Measurements from ENCODE around the gene NCOA5. TPM values are rescaled to one million over a fixed set of nuclear protein-coding genes. Genes with fewer than 3 reads are reported as not detected.
"Not testable (repeated sequence)": the region's sequence is repeated elsewhere in the genome, so short reads cannot be mapped to it uniquely, and the experiment has no call there.

NCOA5 gene
- total and polyA plus RNA-seq, 8 donors, result 20.6 to 55.0 (median 49.3) TPM

DNA sequence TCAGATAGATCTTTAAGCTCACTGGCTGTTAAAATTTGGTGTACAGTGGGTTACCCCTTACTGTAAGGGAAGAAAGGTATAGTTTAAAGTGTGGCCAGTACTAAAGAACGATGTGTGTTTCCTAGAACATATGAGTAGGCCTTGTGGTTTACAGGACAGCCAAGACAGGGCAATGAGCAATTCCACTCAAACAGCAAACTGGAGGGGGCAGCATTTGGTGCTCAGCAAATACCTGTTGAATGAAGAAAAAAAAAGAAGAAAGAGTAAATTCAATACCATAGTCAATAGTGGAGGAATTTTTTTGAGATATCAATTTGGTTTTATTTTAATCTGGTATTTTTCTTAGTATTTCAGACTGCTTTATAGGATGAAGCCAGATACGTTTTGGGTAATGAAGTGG, 3.8 kb upstream of the NCOA5 start:
- no peak for ATAC-seq
- H3K27ac ChIP-seq, result no peak overlapping the region
- peaks cover 3 to 21% of the 10 kb centered on the region in 2 donors for H3K27me3 ChIP-seq
- no peak for TF ChIP-seq CTCF (IDR thresholded peaks at IDR 0.05)
- H3K4me3 ChIP-seq, result no peak overlapping the region
- no peaks in the 10 kb centered on the region for H3K9me3 ChIP-seq
- DNase-seq, result no peak
- no peaks in the 10 kb centered on the region for H3K36me3 ChIP-seq
- intact Hi-C loops (cut with DNase I), result no loop called here
- peaks cover 0 to 12% of the 10 kb centered on the region in 2 donors for H3K4me1 ChIP-seq

GRCh38 chr20:46091622-46092535, 2.1 kb upstream of the NCOA5 start:
- H3K36me3 ChIP-seq; intact Hi-C loops (cut with DNase I): not testable (repeated sequence)
- peak in 1 of 4 donors; percentile 77 for DNase-seq

GRCh38 chr20:46089167-46089416, 670 bp downstream of the NCOA5 start:
- ATAC-seq (peak; percentile 68), DNase-seq (peak in 1 of 4 donors; percentile 24)
- Histone ChIP-seq H3K36me3 (no peaks in the 10 kb centered on the region), H3K27ac (peak overlapping the region; percentile 96 to 99), H3K27me3 (no peaks in the 10 kb centered on the region), H3K4me1 (peaks cover 31 to 56% of the 10 kb centered on the region in 2 donors), H3K9me3 (no peaks in the 10 kb centered on the region), H3K4me3 (peak overlapping the region; percentile 74 to 84)
- intact Hi-C loops (cut with DNase I), result loop anchor here in 1 of 2 donors (5.0 kb wide), 1 partner anchor 77 kb away; no protein-coding TSS in a partner anchor
- no peak for TF ChIP-seq CTCF (IDR thresholded peaks at IDR 0.05)

More at GRCh38 chr20:46091622-46092535, 2.1 kb upstream of the NCOA5 start:
- not testable (repeated sequence) for ATAC-seq, H3K4me3 ChIP-seq, H3K27me3 ChIP-seq, H3K9me3 ChIP-seq, H3K27ac ChIP-seq
- peaks cover 15 to 28% of the 10 kb centered on the region in 2 donors for H3K4me1 ChIP-seq

GRCh38 chr20:46088409-46089166, 1.2 kb downstream of the NCOA5 start:
- no peak for DNase-seq
- H3K4me1 ChIP-seq, result peaks cover 32 to 61% of the 10 kb centered on the region in 2 donors

DNA sequence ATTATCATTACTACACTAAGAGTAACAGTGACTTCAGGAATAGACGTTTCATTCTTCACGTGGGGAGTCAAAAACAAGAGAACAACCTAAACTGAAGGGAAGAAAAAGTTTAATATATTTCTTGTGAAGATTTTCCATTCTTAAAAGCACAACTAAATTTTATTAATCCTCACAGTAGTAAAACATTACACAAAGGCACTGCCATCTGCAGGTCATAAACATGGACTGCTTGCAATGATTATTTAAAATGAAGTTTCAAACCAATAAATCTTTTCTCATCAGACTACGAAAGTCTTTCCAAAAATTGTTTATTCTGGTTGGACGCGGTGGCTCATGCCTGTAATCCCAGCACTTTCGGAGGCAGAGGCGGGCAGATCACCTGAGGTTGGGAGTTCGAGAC, 2.6 kb downstream of the NCOA5 start:
- Histone ChIP-seq H3K27ac (no peak overlapping the region), H3K36me3 (no peaks in the 10 kb centered on the region), H3K4me3 (no peak overlapping the region), H3K9me3 (no peaks in the 10 kb centered on the region), H3K27me3 (no peaks in the 10 kb centered on the region), H3K4me1 (peaks cover 45 to 75% of the 10 kb centered on the region in 2 donors)
- ATAC-seq (no peak), DNase-seq (no peak)
- no peak for TF ChIP-seq CTCF (IDR thresholded peaks at IDR 0.05)
- intact Hi-C loops (cut with DNase I), result loop anchor here in 1 of 2 donors (5.0 kb wide), 1 partner anchor 75 kb away; no protein-coding TSS in a partner anchor

More at GRCh38 chr20:46088409-46089166, 1.2 kb downstream of the NCOA5 start:
- Histone ChIP-seq H3K36me3 (no peaks in the 10 kb centered on the region), H3K27me3 (no peaks in the 10 kb centered on the region), H3K27ac (peak overlapping the region; percentile 96 to 99), H3K9me3 (no peaks in the 10 kb centered on the region), H3K4me3 (peak overlapping the region; percentile 74 to 84)
- ATAC-seq, result no peak
- TF ChIP-seq CTCF (IDR thresholded peaks at IDR 0.05), result no peak
- intact Hi-C loops (cut with DNase I), result loop anchor here in 1 of 2 donors (5.0 kb wide), 1 partner anchor 76 kb away; no protein-coding TSS in a partner anchor
